NCI-H69 (cell line): ENCODE measurements around the gene FMN2.
"Not testable (repeated sequence)": the region's sequence is repeated elsewhere in the genome, so short reads cannot be mapped to it uniquely, and the experiment has no call there.

Source experiments
- DNase-seq: peaks from one replicate; lab custom pipeline; 2025; lab: John Stamatoyannopoulos, UW

The FMN2 gene

GRCh38 chr1:240363914-240364313 is 272.2 kb downstream of the FMN2 start:
- DNase-seq, result no peak

DNA sequence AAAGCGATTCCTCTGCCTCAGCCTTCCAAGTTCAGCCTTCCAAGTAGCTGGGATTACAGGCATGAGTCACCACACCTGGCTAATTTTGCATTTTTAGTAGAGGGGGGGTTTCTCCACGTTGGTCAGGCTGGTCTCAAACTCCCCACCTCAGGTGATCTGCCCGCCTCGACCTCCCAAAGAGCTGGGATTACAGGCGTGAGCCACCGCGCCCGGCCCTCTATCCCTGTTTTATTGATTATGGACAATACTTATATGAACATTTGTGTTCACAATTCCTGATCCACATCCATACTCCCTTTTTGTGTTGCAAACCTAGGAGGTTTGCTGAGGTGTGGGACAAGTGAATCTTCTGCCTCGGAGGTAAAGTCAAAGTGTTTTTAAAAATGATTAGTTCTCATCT is 275.0 kb downstream of the FMN2 start:
- DNase-seq, result no peak

GRCh38 chr1:240385551-240385950 is 293.9 kb downstream of the FMN2 start:
- DNase-seq, result no peak

DNA sequence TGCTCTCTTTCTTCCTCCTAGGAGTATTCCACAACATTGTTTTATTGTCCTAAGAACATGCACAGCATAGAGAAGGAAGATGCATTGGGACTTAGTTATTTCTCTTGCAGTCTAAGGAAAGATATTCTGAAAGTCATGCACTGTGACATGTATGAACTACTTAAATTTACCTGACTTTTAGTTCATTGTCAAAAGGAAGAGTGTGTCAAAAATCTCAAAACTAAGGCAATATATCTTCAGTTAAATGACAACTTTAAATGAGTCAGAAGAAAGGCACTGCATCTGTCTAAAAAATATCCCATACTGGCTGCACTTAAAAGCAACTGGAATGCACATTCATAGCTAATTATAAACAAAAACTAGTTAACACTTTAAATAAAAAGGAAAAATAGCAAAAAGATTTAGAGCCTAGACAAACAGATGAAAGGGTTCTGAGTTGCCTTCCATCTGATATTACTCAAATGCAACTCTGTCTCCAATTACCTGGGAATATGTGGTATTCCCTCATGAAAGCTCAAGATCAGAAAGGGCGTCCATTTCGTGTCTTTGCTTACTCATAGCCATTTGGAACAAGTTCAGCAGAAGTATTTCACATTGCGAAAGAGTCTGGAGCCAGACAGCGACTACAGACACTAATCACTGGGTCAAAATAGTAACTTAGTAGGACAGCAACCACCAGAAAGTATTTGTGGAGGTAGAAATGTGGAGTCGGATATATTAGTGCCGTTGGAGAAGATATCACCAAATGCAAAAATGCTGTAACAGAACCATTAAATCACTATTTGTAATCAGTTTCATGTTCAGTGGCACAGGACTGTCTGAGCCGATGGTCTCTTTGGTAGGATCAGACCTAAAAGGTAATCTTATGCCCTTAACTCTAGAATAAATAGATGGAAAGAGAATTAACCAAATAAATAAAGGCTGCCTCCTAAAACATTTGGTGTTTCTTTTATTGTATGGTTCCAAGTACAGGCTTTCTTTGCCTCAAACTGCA is 294.6 kb downstream of the FMN2 start:
- no peak for DNase-seq

DNA sequence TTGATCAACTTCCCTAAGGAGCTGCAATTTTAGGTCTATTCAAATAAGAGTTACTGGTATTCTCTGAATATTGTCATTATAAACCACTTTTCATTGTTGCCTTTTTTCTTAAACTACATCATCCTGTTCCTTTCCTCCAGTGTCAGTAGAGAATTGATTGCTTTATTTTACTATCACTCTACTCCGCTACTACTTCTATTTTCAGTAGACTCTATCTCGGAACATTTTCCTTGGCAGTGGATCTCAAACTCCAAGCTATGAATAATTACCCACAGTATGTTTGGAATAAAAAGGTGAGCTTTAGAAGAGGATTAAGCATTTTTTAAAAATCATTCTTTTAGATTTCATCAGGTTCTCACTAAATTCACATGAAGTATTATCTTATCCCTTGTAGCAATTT is 295.4 kb downstream of the FMN2 start:
- DNase-seq, result no peak

DNA sequence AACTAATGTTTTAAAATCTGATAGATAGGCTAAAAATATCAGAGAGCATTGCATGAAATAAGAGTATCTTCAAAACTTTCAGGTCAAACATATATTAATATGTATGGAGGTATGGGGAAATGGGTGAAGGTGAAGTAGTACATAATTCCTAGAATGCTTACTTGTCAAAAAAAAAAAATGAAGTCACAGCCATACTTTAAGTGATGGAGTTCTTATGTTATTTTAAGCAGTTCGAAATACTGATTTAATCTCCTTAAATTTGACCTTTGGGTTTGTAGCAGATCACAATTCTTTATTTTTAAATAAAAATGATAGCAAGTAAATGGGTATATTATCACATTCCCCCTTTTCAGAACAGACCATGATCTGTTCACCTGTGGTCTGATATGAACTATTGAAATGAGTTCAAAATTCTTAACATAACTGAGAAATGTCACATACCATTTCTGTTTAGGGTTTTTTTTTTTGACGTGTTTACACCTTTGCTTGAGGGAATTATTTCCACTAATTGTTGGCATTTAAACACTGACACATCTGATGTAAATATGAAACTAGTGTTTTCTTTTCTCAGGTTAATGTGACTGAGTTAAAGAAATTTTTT is 300.1 kb downstream of the FMN2 start:
- DNase-seq, result no peak

DNA sequence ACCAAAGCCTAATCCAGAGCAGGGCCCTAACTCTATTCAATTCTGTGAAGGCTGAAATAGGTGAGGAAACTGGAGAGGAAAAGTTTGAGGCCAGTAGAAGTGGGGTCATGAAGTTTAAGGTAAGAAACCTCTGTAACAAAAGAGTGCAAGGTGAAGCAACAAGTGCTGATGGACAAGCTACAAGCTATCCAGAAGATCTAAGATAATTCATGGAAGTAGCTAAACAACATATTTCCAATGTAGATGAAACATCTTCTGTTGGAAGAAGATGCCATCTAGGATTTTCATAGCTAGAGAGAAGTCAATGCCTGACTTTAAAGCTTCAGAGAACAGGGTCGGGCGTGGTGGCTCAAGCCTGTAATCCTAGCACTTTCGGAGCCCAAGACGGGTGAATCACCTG is 302.7 kb downstream of the FMN2 start:
- DNase-seq, result no peak

DNA sequence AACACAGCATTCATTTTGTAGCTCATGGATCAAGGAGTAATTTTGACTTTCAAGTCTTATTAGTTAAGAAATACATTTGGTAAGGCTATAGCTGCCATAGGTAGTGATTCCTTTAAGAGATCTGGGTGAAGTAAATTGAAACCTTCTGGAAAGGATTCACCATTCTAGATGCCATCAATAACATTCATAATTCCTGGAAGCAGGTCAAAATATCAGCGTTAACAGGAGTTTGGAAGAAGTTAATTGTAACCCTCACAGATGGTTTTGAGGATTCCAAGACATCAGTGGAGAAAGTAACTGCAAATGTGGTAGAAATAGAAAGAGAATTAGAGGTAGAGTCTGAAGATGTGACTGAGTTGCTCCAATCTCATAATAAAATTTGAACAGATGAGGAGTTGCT is 303.7 kb downstream of the FMN2 start:
- DNase-seq, result no peak

GRCh38 chr1:240399381-240399780 is 307.7 kb downstream of the FMN2 start:
- no peak for DNase-seq

- DNase-seq, result no peak
These were observed 310.0 kb downstream of the FMN2 start for GRCh38 chr1:240401731-240402130.

DNA sequence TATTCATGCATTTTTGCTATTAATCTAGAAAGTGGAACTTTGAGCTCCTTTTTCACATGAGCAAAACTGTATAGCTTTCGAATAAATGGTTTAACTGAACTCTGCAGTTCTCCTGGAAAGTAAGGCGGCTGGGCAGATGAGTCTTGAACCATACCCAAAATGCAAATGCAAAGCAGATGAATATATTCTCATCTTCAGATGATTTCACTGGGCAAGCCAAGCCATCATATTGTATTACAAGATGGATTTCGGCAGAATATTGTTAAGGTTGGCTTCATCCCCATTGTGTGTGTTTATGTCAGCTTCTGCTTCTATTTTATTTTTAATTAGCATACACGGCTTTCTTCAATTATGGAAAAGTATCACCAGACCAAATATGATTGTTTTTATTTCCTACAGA is 310.6 kb downstream of the FMN2 start:
- DNase-seq, result no peak

DNA sequence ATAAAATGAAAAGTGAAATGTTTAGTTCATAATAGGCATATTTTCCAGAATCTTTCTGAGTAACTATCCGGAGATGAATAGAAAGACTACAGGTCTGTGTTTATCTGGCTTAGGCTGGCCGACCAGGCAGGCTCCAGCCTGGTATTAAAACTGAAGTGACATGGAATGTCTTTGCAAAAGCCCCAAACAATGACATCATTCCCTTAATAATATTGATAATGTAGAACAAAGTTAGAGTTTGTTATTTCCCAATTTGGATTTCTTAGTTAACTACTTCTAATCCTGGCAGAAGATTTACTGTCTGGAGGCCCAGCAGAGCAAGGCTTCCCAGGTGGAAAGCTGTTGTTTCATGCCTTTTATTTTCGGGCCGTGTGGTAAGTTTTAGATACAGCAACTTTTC is 312.6 kb downstream of the FMN2 start:
- DNase-seq, result no peak

DNA sequence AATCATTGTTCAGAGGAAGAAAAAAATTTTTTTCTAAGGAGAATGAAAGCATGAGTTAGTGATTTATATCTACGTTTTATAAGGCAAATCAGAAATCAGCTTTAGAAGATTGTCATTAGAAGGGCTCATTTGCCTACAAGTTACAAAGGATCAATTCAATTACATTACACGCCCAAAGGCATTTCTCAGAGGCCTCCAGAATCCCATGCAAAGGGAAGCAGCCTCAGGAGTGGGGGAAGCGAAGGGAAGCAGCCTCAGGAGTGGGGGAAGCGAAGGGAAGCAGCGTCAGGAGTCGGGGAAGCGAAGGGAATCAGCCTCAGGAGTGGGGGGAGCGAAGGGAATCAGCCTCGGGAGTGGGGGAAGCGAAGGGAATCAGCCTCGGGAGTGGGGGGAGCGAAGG is 314.1 kb downstream of the FMN2 start:
- no peak for DNase-seq

DNA sequence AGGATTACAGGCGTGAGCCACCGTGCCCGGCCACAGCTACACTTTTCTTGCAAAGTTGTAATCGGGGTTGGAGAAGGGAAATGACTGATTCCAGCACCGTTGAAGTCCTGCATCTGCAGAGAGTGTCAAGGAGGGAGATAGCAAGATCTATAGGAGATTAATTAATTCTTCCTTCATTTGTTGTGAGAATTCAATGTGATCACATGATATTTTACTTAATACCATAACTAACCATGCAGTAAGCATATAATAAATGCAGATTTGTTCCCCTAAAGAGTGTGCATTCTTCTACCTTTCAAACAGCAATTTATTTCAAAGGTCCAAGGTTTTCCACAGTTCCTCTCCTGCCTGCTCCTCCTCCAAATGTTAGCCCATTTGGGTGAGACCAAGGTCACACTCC is 315.7 kb downstream of the FMN2 start:
- DNase-seq, result no peak

DNA sequence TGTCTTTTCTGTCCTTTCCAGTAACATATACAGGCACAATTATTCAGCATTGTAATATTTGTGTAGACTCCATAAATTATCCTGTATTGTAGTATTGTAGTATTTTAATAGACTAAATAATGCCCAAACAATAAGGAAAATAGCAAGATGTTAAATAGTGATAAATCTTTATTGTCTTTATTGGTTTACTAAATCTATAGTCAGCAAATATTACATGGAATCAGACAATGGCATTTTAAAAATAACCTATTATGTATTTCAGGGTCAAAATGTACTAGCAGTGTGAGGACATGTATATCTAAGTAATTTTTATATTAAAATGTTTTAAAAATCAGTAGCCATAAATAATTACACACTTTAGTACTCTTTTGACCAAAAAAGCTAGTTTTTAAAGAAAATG is 317.9 kb downstream of the FMN2 start:
- no peak for DNase-seq

GRCh38 chr1:240413732-240414131 is 322.0 kb downstream of the FMN2 start:
- no peak for DNase-seq

GRCh38 chr1:240414237-240414636 is 322.6 kb downstream of the FMN2 start:
- DNase-seq, result no peak

DNA sequence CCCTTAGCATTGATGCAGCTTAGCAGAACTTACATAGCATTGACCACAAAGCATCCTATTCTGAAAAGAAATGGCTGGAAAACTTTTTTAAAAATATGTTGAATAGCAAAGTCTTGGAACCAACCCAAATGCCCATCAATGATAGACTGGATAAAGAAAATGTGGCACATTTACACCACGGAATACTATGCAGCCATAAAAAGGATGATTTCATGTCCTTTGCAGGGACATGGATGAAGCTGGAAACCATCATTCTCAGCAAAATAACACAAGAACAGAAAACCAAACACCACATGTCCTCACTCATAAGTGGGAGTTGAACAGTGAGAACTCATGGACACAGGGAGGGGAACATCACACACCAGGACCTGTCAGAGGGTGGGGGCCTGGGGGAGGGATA is 323.3 kb downstream of the FMN2 start:
- not testable (repeated sequence) for DNase-seq

DNA sequence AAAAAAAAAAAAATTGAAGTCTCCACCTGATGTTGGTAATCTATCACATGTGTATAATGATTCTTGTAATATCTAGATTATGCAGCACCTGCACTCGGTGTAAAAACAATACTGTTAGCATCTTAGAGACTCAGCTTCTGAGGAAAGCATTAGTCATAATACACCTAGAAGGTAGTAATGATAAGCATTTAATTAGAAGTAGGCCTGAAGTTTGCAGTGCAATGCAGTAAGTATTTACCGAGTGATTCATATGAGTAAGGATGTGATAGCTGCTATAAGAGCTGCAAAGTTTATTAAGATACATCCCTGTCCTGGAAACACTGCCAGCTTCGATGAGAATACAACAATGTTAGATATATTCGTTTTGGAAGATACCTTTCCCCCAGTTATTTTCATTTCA is 323.8 kb downstream of the FMN2 start:
- DNase-seq, result no peak

- DNase-seq, result no peak
These were observed 325.6 kb downstream of the FMN2 start for GRCh38 chr1:240417317-240417716.

- DNase-seq, result no peak
These were observed 329.1 kb downstream of the FMN2 start for GRCh38 chr1:240420766-240421165.

DNA sequence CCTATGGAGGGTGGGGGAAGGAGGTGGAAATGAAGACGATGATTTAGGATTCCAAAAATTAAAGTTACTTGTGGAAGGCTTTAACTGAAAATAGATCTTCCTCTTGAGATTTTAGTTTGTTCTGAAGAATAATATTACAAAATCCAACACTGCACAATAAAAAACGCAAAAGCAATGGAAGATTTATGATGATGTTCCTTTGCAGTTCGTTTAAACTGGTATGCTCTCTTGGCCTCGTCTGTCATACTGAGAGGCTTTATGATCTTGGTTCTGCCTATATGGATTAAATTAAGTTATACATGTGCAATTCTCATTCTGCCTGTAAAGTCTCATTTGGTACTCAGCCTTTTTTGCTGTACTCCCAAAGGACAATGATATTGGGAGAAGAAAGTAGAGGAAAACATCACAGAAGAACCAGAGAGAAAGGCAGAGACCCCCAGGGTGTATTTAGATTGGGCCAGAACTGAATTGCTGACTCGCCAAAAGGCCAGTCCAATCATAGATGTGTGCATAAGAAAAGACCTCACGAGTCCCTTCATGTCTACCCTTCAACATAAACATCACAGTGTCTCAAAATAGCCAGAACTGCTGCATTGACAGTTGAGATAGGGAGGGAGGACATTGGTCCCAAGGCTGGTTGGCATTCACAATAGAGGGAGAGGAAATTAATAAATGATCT is 331.7 kb downstream of the FMN2 start:
- no peak for DNase-seq
